HG03025 (cell line): ENCODE data around the gene TRMO.
"Not testable (repeated sequence)": the region's sequence is repeated elsewhere in the genome, so short reads cannot be mapped to it uniquely, and the experiment has no call there.

Source experiments
- ATAC-seq: cut with Tn5 transposase; IDR thresholded peaks from one replicate; pipeline ENCODE4 v1.9.1; 2021; ENCODE audit warnings: mild to moderate bottlenecking, moderate library complexity; ENCODE audit not compliant: unreplicated experiment, low FRiP score

Gene TRMO

GRCh38 chr9:97921959-97922724 is at the start of gene TRMO:
Gene TRMO (minus strand): TSS chr9:97922500. CDS start chr9:97922493, 7 bp downstream.
- ATAC-seq = peak; percentile 84

GRCh38 chr9:97970165-97970564 is 47.9 kb upstream of the TRMO start:
- ATAC-seq = no peak

- no peak for ATAC-seq
These were observed 46.7 kb upstream of the TRMO start for GRCh38 chr9:97969014-97969413.

- ATAC-seq = no peak
These were observed 44.2 kb upstream of the TRMO start for GRCh38 chr9:97966493-97966892.

- no peak for ATAC-seq
These were observed 42.6 kb upstream of the TRMO start for GRCh38 chr9:97964901-97965300.

- no peak for ATAC-seq
These were observed 40.9 kb upstream of the TRMO start for GRCh38 chr9:97963232-97963631.

GRCh38 chr9:97962575-97962974 is 40.3 kb upstream of the TRMO start:
- no peak for ATAC-seq

GRCh38 chr9:97962136-97962535 is 39.8 kb upstream of the TRMO start:
- ATAC-seq = no peak

GRCh38 chr9:97961361-97961760 is 39.1 kb upstream of the TRMO start:
- no peak for ATAC-seq

GRCh38 chr9:97960678-97961328 is 38.5 kb upstream of the TRMO start:
- ATAC-seq = not testable (repeated sequence)

- no peak for ATAC-seq
These were observed 37.3 kb upstream of the TRMO start for GRCh38 chr9:97959585-97959984.

GRCh38 chr9:97958812-97959511 is 36.7 kb upstream of the TRMO start:
- no peak for ATAC-seq

GRCh38 chr9:97956331-97956730 is 34.0 kb upstream of the TRMO start:
- no peak for ATAC-seq

GRCh38 chr9:97954550-97954989 is 32.3 kb upstream of the TRMO start:
- ATAC-seq = no peak

- ATAC-seq = not testable (repeated sequence)
These were observed 28.6 kb upstream of the TRMO start for GRCh38 chr9:97950873-97951272.

GRCh38 chr9:97947094-97947493 is 24.8 kb upstream of the TRMO start:
- not testable (repeated sequence) for ATAC-seq

GRCh38 chr9:97945470-97945869 is 23.2 kb upstream of the TRMO start:
- ATAC-seq = not testable (repeated sequence)

GRCh38 chr9:97944612-97945011 is 22.3 kb upstream of the TRMO start:
- ATAC-seq = no peak

- no peak for ATAC-seq
These were observed 21.1 kb upstream of the TRMO start for GRCh38 chr9:97943308-97943855.

GRCh38 chr9:97941323-97941722 is 19.0 kb upstream of the TRMO start:
- ATAC-seq = no peak

- ATAC-seq = no peak
These were observed 18.4 kb upstream of the TRMO start for GRCh38 chr9:97940741-97941140.
